ENCODE data around the gene PXYLP1. TPM values are rescaled to one million over a fixed set of nuclear protein-coding genes. Genes with fewer than 3 reads are reported as not detected.

The PXYLP1 gene
- total RNA-seq, 2 experiments from 2014 or later: 21.2 to 22.6 TPM

DNA sequence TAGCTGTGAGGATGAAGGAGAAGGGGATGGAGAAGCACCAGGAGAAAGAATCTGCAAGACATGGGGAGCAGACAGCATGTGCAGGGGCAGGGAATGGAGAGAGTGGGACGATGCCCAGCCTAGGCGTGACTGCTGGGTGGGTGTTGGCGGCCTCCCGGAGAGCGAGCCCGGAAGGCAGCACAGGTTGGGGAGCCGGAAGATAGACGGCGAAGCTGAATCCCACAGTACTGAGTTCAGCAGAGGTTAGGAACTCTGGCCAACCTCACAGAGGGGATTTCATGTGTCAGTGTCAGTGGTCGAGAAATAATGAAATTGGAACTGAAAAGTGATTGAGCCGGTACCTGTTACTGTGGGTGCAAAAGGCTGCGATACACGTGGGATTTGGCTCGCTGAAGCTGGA, 55.2 kb downstream of the PXYLP1 start:
- no peaks in the 10 kb centered on the region for H3K9me3 Mint-ChIP-seq
- no peak overlapping the region for H3K4me3 Mint-ChIP-seq
- Histone ChIP-seq H3K4me1 (ENCODE audit: insufficient read depth, low read length) (no peaks in the 10 kb centered on the region), H3K9me3 (ENCODE audit: control insufficient read depth in 1 of 2, insufficient read depth in 1 of 2, low read length in 2 of 2) (no peaks in the 10 kb centered on the region), H3K4me3 (ENCODE audit: low read length) (no peak overlapping the region), H3K27me3 (ENCODE audit: control insufficient read depth in 1 of 2, insufficient read depth in 2 of 2, low read length in 2 of 2) (no peaks in the 10 kb centered on the region), H3K27ac (ENCODE audit: low read depth in 1 of 2, low read length in 2 of 2) (no peak overlapping the region), H3K36me3 (ENCODE audit: insufficient read depth, low read length) (peaks cover 46% of the 10 kb centered on the region)
- H3K27me3 Mint-ChIP-seq: no peaks in the 10 kb centered on the region
- CTCF ChIA-PET: no interaction called here
- no peak for DNase-seq
- intact Hi-C loops (cut with DNase I, micrococcal nuclease): no loop called here
- H3K36me3 Mint-ChIP-seq (ENCODE audit: low read depth): peaks cover 84% of the 10 kb centered on the region
- H3K4me1 Mint-ChIP-seq (ENCODE audit: low read depth): no peaks in the 10 kb centered on the region
- no peak overlapping the region for H3K27ac Mint-ChIP-seq
- no peak for ATAC-seq (ENCODE audit: poor library complexity)
- TF ChIP-seq, protein P1, sequence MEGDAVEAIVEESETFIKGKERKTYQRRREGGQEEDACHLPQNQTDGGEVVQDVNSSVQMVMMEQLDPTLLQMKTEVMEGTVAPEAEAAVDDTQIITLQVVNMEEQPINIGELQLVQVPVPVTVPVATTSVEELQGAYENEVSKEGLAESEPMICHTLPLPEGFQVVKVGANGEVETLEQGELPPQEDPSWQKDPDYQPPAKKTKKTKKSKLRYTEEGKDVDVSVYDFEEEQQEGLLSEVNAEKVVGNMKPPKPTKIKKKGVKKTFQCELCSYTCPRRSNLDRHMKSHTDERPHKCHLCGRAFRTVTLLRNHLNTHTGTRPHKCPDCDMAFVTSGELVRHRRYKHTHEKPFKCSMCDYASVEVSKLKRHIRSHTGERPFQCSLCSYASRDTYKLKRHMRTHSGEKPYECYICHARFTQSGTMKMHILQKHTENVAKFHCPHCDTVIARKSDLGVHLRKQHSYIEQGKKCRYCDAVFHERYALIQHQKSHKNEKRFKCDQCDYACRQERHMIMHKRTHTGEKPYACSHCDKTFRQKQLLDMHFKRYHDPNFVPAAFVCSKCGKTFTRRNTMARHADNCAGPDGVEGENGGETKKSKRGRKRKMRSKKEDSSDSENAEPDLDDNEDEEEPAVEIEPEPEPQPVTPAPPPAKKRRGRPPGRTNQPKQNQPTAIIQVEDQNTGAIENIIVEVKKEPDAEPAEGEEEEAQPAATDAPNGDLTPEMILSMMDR (IDR thresholded peaks at IDR 0.05): no peak
- POLR2A ChIA-PET: no interaction called here

DNA sequence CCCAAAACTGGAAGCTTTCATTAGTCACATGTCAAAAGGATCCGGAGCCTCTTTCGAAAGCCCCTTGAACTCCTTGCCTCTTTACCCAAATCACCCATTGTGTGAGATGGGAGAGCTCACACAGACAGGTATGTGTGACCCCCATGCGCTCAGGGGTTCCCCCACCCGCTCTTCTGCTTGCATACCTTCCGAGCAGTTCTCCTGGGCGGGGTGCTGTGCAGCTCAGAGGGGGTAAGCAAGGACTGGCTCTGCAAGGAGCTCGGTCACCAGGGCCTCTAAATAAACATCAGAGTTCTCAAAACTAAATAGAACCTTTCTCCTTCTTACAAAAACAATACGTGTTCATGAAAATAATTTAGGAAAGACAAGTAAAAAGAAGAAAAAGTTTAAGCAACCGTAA, 55.7 kb downstream of the PXYLP1 start:
- intact Hi-C loops (cut with DNase I, micrococcal nuclease): no loop called here
- H3K4me1 Mint-ChIP-seq (ENCODE audit: low read depth): no peaks in the 10 kb centered on the region
- no peak overlapping the region for H3K4me3 Mint-ChIP-seq
- Histone ChIP-seq H3K9me3 (ENCODE audit: control insufficient read depth in 1 of 2, insufficient read depth in 1 of 2, low read length in 2 of 2) (no peaks in the 10 kb centered on the region), H3K4me3 (ENCODE audit: low read length) (no peak overlapping the region), H3K4me1 (ENCODE audit: insufficient read depth, low read length) (no peaks in the 10 kb centered on the region), H3K36me3 (ENCODE audit: insufficient read depth, low read length) (peaks cover 46% of the 10 kb centered on the region), H3K27ac (ENCODE audit: low read depth in 1 of 2, low read length in 2 of 2) (no peak overlapping the region), H3K27me3 (ENCODE audit: control insufficient read depth in 1 of 2, insufficient read depth in 2 of 2, low read length in 2 of 2) (no peaks in the 10 kb centered on the region)
- H3K9me3 Mint-ChIP-seq: no peaks in the 10 kb centered on the region
- H3K36me3 Mint-ChIP-seq (ENCODE audit: low read depth): peaks cover 83% of the 10 kb centered on the region
- no peak overlapping the region for H3K27ac Mint-ChIP-seq
- CTCF ChIA-PET: no interaction called here
- DNase-seq: no peak
- TF ChIP-seq, protein P1 (IDR thresholded peaks at IDR 0.05): no peak
- POLR2A ChIA-PET: no interaction called here
- no peak for ATAC-seq (ENCODE audit: poor library complexity)
- H3K27me3 Mint-ChIP-seq: no peaks in the 10 kb centered on the region

- TF ChIP-seq, protein P1 (IDR thresholded peaks at IDR 0.05): no peak
- Histone ChIP-seq H3K27ac (ENCODE audit: low read depth in 1 of 2, low read length in 2 of 2) (no peak overlapping the region), H3K4me1 (ENCODE audit: insufficient read depth, low read length) (peaks cover under 1% of the 10 kb centered on the region), H3K4me3 (ENCODE audit: low read length) (no peak overlapping the region), H3K27me3 (ENCODE audit: control insufficient read depth in 1 of 2, insufficient read depth in 2 of 2, low read length in 2 of 2) (no peaks in the 10 kb centered on the region), H3K9me3 (ENCODE audit: control insufficient read depth in 1 of 2, insufficient read depth in 1 of 2, low read length in 2 of 2) (no peaks in the 10 kb centered on the region), H3K36me3 (ENCODE audit: insufficient read depth, low read length) (peaks cover 50% of the 10 kb centered on the region)
- ChIA-PET POLR2A (no interaction called here), CTCF (interaction anchor here (1.2 kb wide), 1 partner anchor 57 kb away, joined by 3 read pairs; the partner anchor contains the start of gene PXYLP1)
- H3K4me1 Mint-ChIP-seq (ENCODE audit: low read depth): peaks cover 7% of the 10 kb centered on the region
- no peaks in the 10 kb centered on the region for H3K9me3 Mint-ChIP-seq
- no peak overlapping the region for H3K27ac Mint-ChIP-seq
- no peak overlapping the region for H3K4me3 Mint-ChIP-seq
- DNase-seq: no peak
- no peaks in the 10 kb centered on the region for H3K27me3 Mint-ChIP-seq
- H3K36me3 Mint-ChIP-seq (ENCODE audit: low read depth): peaks cover 85% of the 10 kb centered on the region
- no peak for ATAC-seq (ENCODE audit: poor library complexity)
- intact Hi-C loops (cut with DNase I, micrococcal nuclease): no loop called here
These were observed 56.8 kb downstream of the PXYLP1 start for GRCh38 chr3:141288336-141288990.
